Endothelial cell of umbilical vein (primary cell): ENCODE results near the gene PXMP2. TPM values are rescaled to one million over a fixed set of nuclear protein-coding genes. Genes with fewer than 3 reads are reported as not detected.

Source experiments
- BruUV-seq: library from RNA; stranded (reverse); fragments of 400-500 nt; replicated peaks from 2 replicates; lab custom pipeline; 2021; lab: Mats Ljungman, UMichigan
- CTCF ChIA-PET: fragments of 300-600, 350-600 bp; sonication (Branson Sonifier 250); formaldehyde crosslinking; loops from one replicate; lab custom pipeline; 2021; ENCODE audit warnings: antibody characterized with exemption, inconsistent platforms; lab: Charles Lee
- POLR2A ChIA-PET: fragments of 300-600, 350-600 bp; sonication (Branson Sonifier 250); formaldehyde crosslinking; loops from one replicate; lab custom pipeline; 2021; ENCODE audit warnings: antibody characterized with exemption, inconsistent platforms; lab: Charles Lee
- DNase-seq: peaks from one replicate; pipeline ENCODE4 v3.0.0-alpha.2; 2011; ENCODE audit warnings: low read depth, low spot score
- FAIRE-seq: peaks from 2 replicates; lab custom pipeline; 2011; peaks lifted over from hg19 to GRCh38; lab: Jason Lieb, UNC
- H2AFZ ChIP-seq: 2 replicates; pipeline ENCODE4 v1.6.0; 2012; ENCODE audit warnings: low read depth, low read length, control low read depth, inconsistent platforms
- H3K27ac ChIP-seq: 2 replicates; pipeline ENCODE4 v1.5.1; 2011; ENCODE audit warnings: low read depth, mild to moderate bottlenecking, control low read depth, low read length, moderate library complexity; ENCODE audit not compliant: insufficient read depth
- H3K27me3 ChIP-seq, 2 experiments: 2 replicates each; pipeline versions ENCODE4 v1.6.0 to v1.6.1; 2011; ENCODE audit warnings: low read length in 2 of 2, mixed read lengths in 1 of 2; ENCODE audit not compliant: control insufficient read depth in 2 of 2, insufficient read depth in 2 of 2
- H3K36me3 ChIP-seq, 2 experiments: 2 replicates in 1 of 2; 3 replicates in 1 of 2; pipeline ENCODE4 v1.5.1; 2011; ENCODE audit warnings: low read length in 2 of 2, mild to moderate bottlenecking in 1 of 2, moderate library complexity in 1 of 2; ENCODE audit not compliant: control insufficient read depth in 2 of 2, insufficient read depth in 2 of 2; ENCODE audit errors: extremely low read depth in 1 of 2
- H3K4me1 ChIP-seq: 3 replicates; pipeline ENCODE4 v1.5.1; 2011; ENCODE audit warnings: mild to moderate bottlenecking, low read length; ENCODE audit not compliant: control insufficient read depth, insufficient read depth; ENCODE audit errors: extremely low read depth
- H3K4me2 ChIP-seq: 2 replicates; pipeline ENCODE4 v1.6.1; 2011; ENCODE audit warnings: low read length, control low read depth, mixed read lengths; ENCODE audit not compliant: insufficient read depth
- H3K4me3 ChIP-seq, 3 experiments: fragments of 200-600 bp in 1 of 3; sonication (generic), shearing (Covaris generic) in 1 of 3; replicated peaks in 1 of 3; 2 replicates each; pipeline ENCODE4 v1.5.1; 2011 to 2016; ENCODE audit warnings: control low read depth in 3 of 3, low read length in 3 of 3, mild to moderate bottlenecking in 2 of 3, inconsistent platforms in 1 of 3, low read depth in 1 of 3, moderate library complexity in 1 of 3; ENCODE audit not compliant: insufficient read depth in 1 of 3
- H3K79me2 ChIP-seq: 2 replicates; pipeline ENCODE4 v1.6.0; 2012; ENCODE audit warnings: low read length, inconsistent platforms; ENCODE audit not compliant: control insufficient read depth, insufficient read depth
- H3K9ac ChIP-seq: replicated peaks from 2 replicates; pipeline ENCODE3; 2011; ENCODE audit warnings: low read length, control low read depth; ENCODE audit not compliant: insufficient read depth; ENCODE audit errors: extremely low read depth
- H3K9me1 ChIP-seq: replicated peaks from 3 replicates; pipeline ENCODE4 v1.6.0; 2011; ENCODE audit warnings: mild to moderate bottlenecking, low read length; ENCODE audit not compliant: control insufficient read depth, insufficient read depth; ENCODE audit errors: extremely low read depth
- H3K9me3 ChIP-seq: replicated peaks from 2 replicates; pipeline ENCODE4 v1.5.1; 2012; ENCODE audit warnings: low read length, inconsistent platforms; ENCODE audit not compliant: control insufficient read depth, insufficient read depth
- H4K20me1 ChIP-seq: replicated peaks from 2 replicates; pipeline ENCODE3; 2011; ENCODE audit warnings: mild to moderate bottlenecking, low read length; ENCODE audit not compliant: control insufficient read depth, insufficient read depth; ENCODE audit errors: extremely low read depth
- CTCF ChIP-seq, 2 donors: IDR thresholded peaks; 1 replicate in 1 of 2; 2 replicates in 1 of 2; pipeline ENCODE4 v1.5.1; 2011; ENCODE audit warnings: low read length in 2 of 2, mild to moderate bottlenecking in 2 of 2, moderate library complexity in 2 of 2, control low read depth in 1 of 2, inconsistent platforms in 1 of 2, low read depth in 1 of 2; ENCODE audit not compliant: insufficient read depth in 1 of 2; ENCODE audit errors: extremely low read depth in 1 of 2
- EZH2 ChIP-seq: IDR thresholded peaks from 2 replicates; pipeline ENCODE4 v1.6.1; 2012; ENCODE audit warnings: borderline replicate concordance, low read depth, mild to moderate bottlenecking, moderate library complexity, low read length, inconsistent platforms; ENCODE audit not compliant: severe bottlenecking
- FOS ChIP-seq: IDR thresholded peaks from 2 replicates; pipeline ENCODE4 v1.6.1; 2011; ENCODE audit warnings: mild to moderate bottlenecking, low read length, moderate library complexity, borderline replicate concordance; ENCODE audit not compliant: insufficient read depth
- GATA2 ChIP-seq: IDR thresholded peaks from 2 replicates; pipeline ENCODE4 v1.7.0; 2011; ENCODE audit warnings: low read depth, mild to moderate bottlenecking, moderate library complexity, mixed read lengths, low read length; ENCODE audit not compliant: insufficient read length, insufficient read depth
- JUN ChIP-seq: IDR thresholded peaks from 2 replicates; pipeline ENCODE4 v1.6.1; 2011; ENCODE audit warnings: borderline replicate concordance, low read depth; ENCODE audit not compliant: insufficient read length, insufficient read depth
- MAX ChIP-seq: IDR thresholded peaks from 2 replicates; pipeline ENCODE4 v1.6.1; 2011; ENCODE audit not compliant: insufficient read depth, insufficient read length
- MYC ChIP-seq: IDR thresholded peaks from one replicate; pipeline ENCODE4 v1.6.1; 2011; ENCODE audit warnings: mild to moderate bottlenecking, low read depth, low read length
- POLR2A ChIP-seq: IDR thresholded peaks from 2 replicates; pipeline ENCODE4 v1.6.1; 2012; ENCODE audit warnings: low read depth, mild to moderate bottlenecking, control low read depth, low read length
- POLR2AphosphoS5 ChIP-seq: IDR thresholded peaks from 2 replicates; pipeline ENCODE4 v1.6.1; 2012; ENCODE audit warnings: low read depth, mild to moderate bottlenecking, control low read depth, low read length, moderate library complexity; ENCODE audit not compliant: insufficient read depth
- dilution Hi-C: fragments of 300-500 bp; cut with MboI; formaldehyde crosslinking; loops from one replicate; pipeline ENCODE4 v1.15.0; 2019; ENCODE audit warnings: low sequenced_read_pairs; ENCODE audit not compliant: extremely low pct_ligation_motif_present
- intact Hi-C: fragments of 100-400 bp; cut with micrococcal nuclease; formaldehyde crosslinking; loops from one replicate; pipeline ENCODE4 v1.10.0; 2022
- polyA plus RNA-seq, 4 experiments: library from polyadenylated mRNA; depleted of rRNA in 3 of 4; stranded (reverse) in 3 of 4; unstranded in 1 of 4; fragments of >200 nt; gene quantifications; 2 replicates each; pipeline versions ENCODE4 v1.2.1 to v1.2.3, GENCODE V29; 2011 to 2012; ENCODE audit warnings: missing spikeins in 1 of 4
- total RNA-seq: library from RNA; stranded (reverse); gene quantifications from 2 replicates; pipeline ENCODE4 v1.2.3, GENCODE V29; 2021

The PXMP2 gene
- total and polyA plus RNA-seq, 2 donors (not counting 3 experiments of a cell fraction or from before 2014, with no cell fraction given), result 24.0 to 31.5 TPM

- FAIRE-seq (no peak), DNase-seq (no peak)
- dilution Hi-C loops (no loop called here), intact Hi-C loops (no loop called here)
- Histone ChIP-seq H3K4me2 (no peak overlapping the region), H3K9me3 (no peaks in the 10 kb centered on the region), H3K4me1 (no peaks in the 10 kb centered on the region), H4K20me1 (no peaks in the 10 kb centered on the region), H3K27me3 (no peaks in the 10 kb centered on the region), H3K36me3 (peaks cover 24 to 45% of the 10 kb centered on the region in 2 experiments), H3K9ac (no peak overlapping the region), H3K4me3 (no peak overlapping the region), H3K79me2 (peaks cover 3% of the 10 kb centered on the region), H3K9me1 (no peaks in the 10 kb centered on the region), H3K27ac (no peak overlapping the region), H2AFZ (no peak overlapping the region)
- POLR2A ChIA-PET, result no interaction called here
- BruUV-seq, result no TSS peak
- TF ChIP-seq EZH2, result no peak
- TF ChIP-seq POLR2AphosphoS5, result no peak
- no peak for TF ChIP-seq GATA2
- TF ChIP-seq CTCF (IDR thresholded peaks at IDR 0.05; ENCODE audit: extremely low read depth in 1 of 2, insufficient read depth in 1 of 2, low read depth in 1 of 2, low read length in 2 of 2), result no peak
- no peak for TF ChIP-seq MYC
- no peak for TF ChIP-seq FOS
- TF ChIP-seq JUN, result no peak
- no peak for TF ChIP-seq POLR2A
- TF ChIP-seq MAX, result no peak
- CTCF ChIA-PET, result no interaction called here
Measured at GRCh38 chr12:132727091-132727794, 39.9 kb downstream of the PXMP2 start.
